GM03348 (cell line): ENCODE data around the gene DNAJB13.
A peak's percentile ranks its signal among the peaks of the same experiment; 100 is the strongest.

Source experiments
- DNase-seq: peaks from one replicate; pipeline ENCODE4 v3.0.0; 2012; ENCODE audit warnings: low spot score

The DNAJB13 gene

GRCh38 chr11:73951797-73952196, 971 bp downstream of the DNAJB13 start:
- DNase-seq = no peak

DNA sequence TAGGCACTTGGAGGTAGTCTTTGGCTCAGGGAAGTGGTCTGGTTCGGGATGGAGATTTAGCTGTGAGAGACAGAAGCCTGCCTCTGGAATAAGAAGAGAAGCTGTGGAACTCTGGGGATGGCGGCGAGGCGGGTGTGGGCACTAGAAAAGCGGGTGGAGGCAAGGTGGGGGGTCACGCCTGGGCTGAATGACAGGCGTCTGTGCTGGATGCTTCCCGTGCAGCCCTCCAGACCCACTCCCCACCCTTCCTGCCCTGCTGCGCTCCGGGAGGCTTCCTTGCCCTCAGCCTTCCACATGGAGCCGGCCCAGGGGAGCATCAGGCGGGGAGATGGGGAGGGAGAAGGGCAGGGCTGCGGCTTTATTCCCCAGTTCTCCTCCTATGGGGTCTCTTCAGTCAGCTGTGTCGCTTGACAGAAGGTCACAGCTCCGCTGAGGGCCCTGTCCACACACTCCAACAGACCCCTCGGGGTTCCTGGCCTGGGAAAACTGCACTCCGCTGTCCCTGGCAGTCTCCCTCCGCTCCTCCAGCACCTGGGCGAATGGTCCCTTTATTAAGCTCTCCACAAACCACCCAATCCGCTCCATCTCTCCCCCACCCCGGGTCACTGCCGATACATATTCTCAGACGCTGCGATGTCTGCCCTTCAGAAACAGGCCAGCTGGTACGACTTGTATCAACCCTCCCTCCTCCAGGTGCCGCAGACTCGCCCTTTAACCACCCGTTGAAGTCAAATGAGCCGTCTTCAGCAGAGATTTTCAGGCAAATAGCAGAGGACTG, 6.2 kb downstream of the DNAJB13 start:
- no peak for DNase-seq

GRCh38 chr11:73957654-73958361, 7.0 kb downstream of the DNAJB13 start:
- DNase-seq = no peak

DNA sequence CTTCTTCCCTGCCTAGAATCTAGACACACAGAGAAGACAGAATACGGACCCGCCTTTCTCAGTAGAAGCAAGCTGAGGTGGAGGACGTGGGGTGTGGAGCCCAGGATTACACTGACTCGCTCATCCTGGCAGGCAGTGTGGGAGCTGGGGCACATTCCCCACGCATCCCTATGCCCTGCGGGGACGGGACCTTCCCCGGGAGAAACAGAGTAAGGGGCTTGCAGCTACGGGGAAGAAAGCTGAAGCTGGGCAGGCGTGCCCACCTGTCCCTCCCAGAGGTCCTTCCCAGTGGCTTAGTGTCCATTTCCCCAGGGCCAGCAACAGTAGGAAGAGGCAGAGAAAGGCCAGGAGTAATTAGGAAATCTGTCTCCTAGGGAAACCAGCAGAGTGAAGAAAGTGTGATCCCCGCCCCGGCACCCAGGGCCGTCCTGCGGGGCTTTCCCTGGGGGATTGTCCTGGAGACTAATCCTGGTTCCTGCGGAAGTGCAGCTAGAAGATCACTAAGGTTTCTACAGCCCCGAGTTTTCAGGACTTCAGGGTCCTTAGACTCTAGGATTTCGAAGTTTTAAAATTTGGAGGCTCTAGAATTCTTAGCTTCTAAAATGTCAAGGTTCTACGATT, 7.8 kb downstream of the DNAJB13 start:
- DNase-seq = no peak

- DNase-seq = peak; percentile 43
Measured at GRCh38 chr11:73961321-73961720, 10.5 kb downstream of the DNAJB13 start.

DNA sequence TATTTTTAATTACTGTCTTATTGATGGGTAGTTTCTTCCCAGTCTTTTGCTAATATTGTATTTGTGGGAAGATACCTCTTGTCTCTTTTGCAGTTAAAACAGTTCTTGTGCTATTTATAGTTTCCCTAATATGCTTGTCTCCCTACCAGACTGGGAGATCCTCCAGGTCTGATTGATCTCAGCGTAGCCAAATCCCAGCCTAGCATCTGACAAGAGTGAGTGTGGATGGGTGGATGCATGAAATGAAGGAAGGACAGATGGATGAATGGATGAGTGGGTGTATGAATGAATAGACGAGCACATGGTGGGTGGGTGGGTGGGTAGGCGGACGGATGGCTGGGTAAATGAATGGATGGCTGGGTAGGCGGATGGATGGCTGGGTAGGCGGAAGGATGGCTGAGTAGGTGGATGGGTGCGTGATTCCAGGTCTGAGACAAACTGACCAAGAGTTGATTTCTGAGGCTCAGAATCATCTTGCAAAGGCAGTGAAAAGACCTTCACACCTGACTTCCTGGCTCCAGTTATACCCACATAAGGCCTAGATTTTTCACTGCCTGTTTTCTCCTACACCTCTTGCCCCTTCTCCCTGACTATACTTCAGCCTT, 11.4 kb downstream of the DNAJB13 start:
- DNase-seq = no peak

DNA sequence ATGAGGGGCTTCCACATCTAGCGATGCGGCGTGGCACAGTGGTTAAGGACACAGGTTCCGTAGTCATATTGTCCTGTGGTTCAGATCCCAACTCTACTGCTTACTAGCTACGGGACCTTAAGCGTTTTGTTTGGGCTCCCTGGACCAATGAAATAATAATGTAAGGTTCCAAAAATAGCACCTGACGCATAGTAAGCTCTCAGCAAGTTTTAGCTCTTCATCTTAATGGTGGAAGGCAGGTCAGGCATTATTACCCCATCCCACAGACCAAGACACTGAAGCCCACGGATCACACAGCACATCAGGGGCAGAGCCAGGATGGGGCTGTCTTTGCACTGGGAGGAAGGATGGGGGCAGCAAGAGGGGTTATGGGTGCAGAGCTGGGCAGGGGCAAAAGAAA, 13.0 kb downstream of the DNAJB13 start:
- DNase-seq = no peak

DNA sequence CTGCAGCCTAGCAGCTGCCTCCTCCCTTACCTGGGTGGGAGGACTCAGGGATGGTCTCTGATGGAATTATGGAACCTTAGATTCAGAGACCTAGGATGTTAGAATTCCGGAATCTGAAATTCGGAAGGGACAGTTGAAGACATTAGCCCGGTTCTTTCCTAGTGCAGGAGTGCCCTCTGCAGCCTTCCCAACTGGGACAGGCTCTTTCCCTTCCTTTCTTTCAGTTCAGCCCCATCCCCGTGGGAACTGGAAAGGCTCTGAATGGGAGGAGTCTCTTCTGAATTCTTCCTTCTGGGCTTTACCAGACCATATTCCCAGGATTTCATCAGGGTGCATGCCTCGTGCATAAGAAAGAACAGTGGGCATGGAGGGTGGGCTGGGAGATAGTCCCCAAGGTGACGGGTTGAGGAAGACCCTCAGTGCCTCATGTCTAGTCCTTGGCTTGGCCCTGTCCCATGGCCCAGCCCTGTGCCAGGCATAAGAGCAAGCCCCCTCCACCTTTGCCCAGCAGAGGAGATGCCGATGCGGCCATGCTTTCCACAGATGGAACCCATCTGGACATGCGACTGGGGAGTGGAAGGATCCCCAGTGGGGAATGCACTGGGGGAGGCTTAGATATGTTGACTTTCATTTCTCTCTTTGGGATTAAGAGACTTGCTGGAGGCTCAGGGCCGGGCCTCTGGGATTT, 14.4 kb downstream of the DNAJB13 start:
- DNase-seq = peak; percentile 55

GRCh38 chr11:73965764-73966121, 14.9 kb downstream of the DNAJB13 start:
- DNase-seq = no peak

DNA sequence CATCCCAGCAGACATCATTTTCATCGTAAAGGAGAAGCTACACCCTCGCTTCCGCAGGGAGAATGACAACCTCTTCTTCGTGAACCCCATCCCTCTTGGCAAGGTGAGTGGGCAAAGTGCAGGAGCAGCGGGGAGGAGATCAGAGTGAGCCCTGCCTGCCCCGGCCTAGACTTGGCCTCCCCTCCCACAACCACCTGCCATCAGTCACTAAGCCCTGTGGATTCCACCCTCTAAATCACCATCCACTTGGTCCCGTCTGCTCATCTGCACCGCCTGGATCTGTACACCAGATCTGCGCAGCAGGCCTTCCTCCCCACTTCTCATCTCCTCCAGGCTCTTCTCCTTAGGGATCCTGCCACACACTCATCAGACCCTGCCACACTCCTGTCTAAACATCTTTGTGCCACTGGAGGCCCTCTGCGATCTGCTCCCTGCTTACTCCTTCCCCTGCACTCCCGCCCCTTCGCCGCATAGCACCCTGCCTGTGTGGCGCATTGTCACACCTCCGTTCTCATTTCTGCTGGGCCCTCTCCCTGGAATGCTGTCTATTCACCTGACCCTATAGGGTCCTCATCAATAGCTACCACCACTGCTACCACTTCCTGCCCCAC, 17.6 kb downstream of the DNAJB13 start:
- no peak for DNase-seq

DNA sequence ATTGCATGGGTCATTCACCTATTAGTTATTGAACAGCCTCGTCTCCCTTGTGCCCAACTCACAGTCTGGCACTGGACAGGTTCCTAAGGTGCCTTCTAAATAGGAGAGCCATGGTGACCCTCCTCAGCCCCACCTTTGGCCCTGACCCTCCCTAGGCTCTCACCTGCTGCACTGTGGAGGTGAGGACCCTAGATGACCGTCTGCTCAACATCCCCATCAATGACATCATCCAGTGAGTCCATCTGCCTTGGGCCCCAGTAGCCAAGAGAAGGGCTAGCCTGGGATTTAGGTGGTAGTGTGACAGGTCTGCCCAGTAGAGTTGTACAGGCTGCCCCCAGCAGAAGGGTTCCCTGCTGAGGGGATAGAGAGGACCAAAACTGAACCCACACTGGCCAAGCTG, 18.3 kb downstream of the DNAJB13 start:
- DNase-seq = no peak

- DNase-seq = no peak
Measured at GRCh38 chr11:73969991-73970800, 19.4 kb downstream of the DNAJB13 start.

- no peak for DNase-seq
Measured at GRCh38 chr11:73971175-73971719, 20.4 kb downstream of the DNAJB13 start.

- no peak for DNase-seq
Measured at GRCh38 chr11:73972187-73972586, 21.4 kb downstream of the DNAJB13 start.

DNA sequence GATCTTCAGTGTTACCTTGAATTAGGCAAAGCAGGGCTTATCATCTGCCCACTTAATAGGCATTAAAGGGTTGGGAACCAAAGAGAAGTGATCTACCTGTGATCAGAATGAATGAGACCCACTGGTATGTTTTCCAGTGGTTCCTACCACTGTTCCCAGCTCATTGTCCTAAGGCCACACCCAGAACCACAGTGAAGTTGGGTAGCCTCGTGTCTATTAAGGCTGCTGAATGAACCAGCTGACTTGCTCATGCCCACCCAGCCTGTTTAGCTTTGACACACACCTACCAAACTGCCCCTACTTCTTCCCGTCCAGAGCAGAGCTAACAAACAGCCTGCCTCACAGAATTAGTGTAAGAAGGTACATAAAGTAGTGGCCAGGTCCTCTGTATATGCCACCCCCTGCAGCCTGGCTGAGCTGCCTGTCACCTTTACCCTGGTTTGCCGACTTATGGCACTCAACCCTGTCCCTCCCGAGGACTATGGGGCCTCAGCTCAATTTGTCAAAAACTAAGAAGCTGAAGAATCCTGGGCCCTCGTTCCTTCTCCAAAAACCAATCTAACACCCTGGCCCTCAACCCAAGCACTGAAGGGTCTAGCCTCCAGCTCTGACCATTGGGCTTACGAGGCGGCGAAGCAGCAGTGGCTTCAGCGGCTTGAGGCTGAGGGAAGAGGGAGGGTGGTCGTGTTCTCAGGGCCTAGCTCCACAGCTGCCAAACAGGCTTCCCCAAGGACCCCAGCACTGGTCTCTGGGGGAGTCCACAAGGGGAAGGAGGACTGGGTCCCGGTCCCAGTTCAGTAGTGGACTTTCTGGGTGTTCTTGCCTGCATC, 22.0 kb downstream of the DNAJB13 start:
- DNase-seq = no peak

GRCh38 chr11:73974604-73975478, 24.0 kb downstream of the DNAJB13 start:
- no peak for DNase-seq

- DNase-seq = no peak
Measured at GRCh38 chr11:73975479-73975757, 24.6 kb downstream of the DNAJB13 start.

- DNase-seq = no peak
Measured at GRCh38 chr11:73976451-73977151, 25.8 kb downstream of the DNAJB13 start.
